ENCODE measurements around the gene CYSLTR1.

- TF ChIP-seq MAX (IDR thresholded peaks at IDR 0.05; ENCODE audit: low read depth) (no peak), CTCF (IDR thresholded peaks at IDR 0.05) (no peak), RAD21 (IDR thresholded peaks at IDR 0.05; ENCODE audit: low read length) (no peak), EZH2phosphoT487 (IDR thresholded peaks at IDR 0.05; ENCODE audit: borderline replicate concordance, low read depth) (no peak), TAF1 (IDR thresholded peaks at IDR 0.05; ENCODE audit: borderline replicate concordance, low read depth, low read length) (no peak), NFIC (IDR thresholded peaks at IDR 0.05; ENCODE audit: borderline replicate concordance) (no peak), YY1 (IDR thresholded peaks at IDR 0.05; ENCODE audit: low read depth) (no peak), POLR2AphosphoS5 (IDR thresholded peaks at IDR 0.05; ENCODE audit: low read depth, low read length) (no peak), TEAD4 (IDR thresholded peaks at IDR 0.05; ENCODE audit: borderline replicate concordance, insufficient read depth) (no peak), FOSL2 (IDR thresholded peaks at IDR 0.05; ENCODE audit: borderline replicate concordance, low read depth) (no peak), RCOR1 (IDR thresholded peaks at IDR 0.05; ENCODE audit: low read length) (no peak), TCF12 (IDR thresholded peaks at IDR 0.05) (no peak), SIN3A (IDR thresholded peaks at IDR 0.05; ENCODE audit: borderline replicate concordance, low read depth, low read length) (no peak)
These were observed 12.8 kb downstream of the CYSLTR1 start for GRCh38 chrX:78314561-78314960.
